ENCODE data around the gene ABCC11.

Gene ABCC11

GRCh38 chr16:48158296-48158695 lies 89.0 kb downstream of the ABCC11 start:
- peak; percentile 55 to 59 for DNase-seq

GRCh38 chr16:48157794-48158193 lies 89.5 kb downstream of the ABCC11 start:
- DNase-seq, result peak; percentile 26 to 34

- DNase-seq, result no peak
These were observed 90.0 kb downstream of the ABCC11 start for GRCh38 chr16:48157302-48157701.

DNA sequence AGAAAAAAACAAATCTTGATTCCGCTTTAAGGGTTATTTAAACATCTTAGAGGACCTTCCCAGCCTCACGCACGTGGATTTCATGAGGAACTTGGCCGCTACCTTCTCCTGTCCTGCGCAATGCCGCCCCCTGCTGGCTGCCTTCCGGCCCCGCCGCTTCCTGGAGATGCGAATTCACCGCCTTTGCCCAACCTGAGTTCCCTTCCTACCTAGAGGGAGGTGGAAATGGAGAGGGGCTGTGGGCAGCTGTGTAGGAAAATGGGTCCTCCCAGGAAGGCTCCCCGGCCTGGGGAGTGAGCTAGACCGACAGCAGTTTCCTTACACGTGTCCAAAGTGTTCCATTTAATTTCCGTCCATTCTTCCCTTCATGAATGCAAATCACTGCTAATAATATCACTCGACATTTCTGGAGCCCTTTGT lies 90.5 kb downstream of the ABCC11 start:
- peak; percentile 90 to 92 for DNase-seq

DNA sequence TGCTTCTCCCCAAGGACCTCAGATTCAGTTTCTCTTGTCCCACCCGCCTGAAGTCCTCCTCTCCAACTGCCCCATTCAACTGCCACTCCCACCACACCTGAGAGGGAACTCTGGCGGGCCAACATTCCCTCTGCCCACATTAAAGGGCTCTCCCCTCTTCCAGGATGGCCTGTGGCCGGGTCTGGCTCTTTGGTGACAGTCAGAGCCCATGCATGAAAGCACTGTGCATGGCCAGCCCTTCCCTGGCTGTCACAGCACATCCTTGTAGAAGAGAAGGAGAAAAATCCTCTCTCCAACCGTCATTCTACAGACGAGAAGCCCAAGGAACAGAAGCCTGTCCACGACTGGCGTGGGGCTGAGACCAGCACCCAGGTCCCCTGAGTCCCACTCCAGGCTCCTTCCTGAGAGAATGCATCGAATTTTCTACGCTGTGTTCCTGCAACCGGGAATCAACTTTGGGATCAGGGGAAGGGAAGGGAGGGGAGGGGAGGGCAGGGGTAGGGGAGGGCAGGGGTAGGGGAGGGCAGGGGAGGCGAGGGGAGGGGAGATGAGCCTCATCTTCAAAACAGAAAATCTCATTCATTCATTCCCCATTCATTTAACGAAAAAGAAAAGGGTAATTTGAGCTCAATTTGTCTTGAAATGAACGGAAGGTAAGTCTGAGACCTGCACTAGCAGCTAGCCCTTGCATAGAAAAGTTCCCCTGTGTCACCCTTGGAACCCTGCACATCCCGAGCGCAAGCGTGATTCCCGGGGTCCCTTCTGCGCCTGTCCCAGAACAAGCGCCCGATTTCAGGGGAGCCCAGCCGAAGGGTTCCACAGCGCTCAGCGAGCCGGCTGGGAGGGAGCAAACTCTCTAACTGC lies 91.2 kb downstream of the ABCC11 start, which contains the start of gene ABCC12:
Gene ABCC12 (minus strand): TSS at position 68 of the 864 bp plus-strand sequence. CDS start 9,569 bp downstream, outside the sequence.
- DNase-seq, result no peak

DNA sequence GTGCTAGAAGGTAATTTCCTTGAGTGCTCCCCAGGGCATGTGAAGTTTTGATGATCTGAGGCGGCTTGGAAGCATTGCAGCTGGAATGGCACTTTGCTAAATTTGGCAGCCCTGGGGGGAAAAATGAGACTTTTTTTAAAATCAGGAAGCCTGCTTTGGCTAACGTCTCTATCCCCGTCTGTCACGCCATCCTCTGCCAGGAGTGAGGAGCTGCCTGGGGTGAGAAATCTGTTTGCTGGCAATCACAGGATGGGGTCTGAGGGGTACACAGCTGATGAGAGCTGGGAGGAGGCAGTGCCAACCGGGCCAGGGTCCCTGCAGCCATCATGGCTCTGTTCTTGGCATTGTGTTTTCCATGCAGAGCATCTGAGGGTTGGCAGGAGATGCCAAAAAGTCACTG lies 93.6 kb downstream of the ABCC11 start:
- no peak for DNase-seq

DNA sequence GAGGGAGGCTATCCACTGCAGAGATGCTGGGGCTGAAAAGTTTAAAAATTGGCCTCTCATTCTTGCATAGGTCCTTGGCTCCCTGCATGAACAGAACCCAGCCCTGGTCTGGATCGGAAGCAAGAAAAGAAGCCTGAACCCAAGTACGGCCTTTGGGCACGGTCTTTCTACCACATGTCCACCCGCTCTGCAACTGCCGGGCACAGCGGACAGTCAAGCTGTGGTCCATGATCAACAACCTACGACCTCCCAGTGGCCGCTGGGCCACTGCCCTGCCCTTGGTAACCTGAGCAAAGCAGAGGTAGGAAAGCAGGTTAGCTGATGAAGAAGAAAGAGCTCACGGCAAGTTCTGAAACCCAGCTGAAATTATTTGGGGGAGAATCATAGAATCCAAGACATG lies 95.1 kb downstream of the ABCC11 start:
- DNase-seq, result no peak

GRCh38 chr16:48150707-48151106 lies 96.6 kb downstream of the ABCC11 start:
- DNase-seq, result no peak

DNA sequence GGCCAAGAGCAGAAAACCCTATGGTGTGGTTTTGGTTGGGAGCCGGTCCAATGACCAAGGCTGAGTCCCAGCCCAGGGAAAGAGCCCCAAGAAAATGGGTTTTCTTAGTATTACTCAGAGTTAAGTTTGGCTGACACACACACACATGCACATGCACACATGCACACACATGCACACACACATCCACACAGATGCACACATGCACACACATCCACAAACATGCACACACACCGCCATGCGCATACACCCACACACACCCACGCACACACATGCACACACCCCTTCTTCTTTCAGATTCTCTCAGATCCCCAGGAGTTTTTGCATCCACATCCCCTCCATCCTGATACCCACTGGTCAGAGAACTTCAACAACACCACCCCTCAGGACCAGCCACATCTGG lies 100.6 kb downstream of the ABCC11 start:
- DNase-seq, result no peak

DNA sequence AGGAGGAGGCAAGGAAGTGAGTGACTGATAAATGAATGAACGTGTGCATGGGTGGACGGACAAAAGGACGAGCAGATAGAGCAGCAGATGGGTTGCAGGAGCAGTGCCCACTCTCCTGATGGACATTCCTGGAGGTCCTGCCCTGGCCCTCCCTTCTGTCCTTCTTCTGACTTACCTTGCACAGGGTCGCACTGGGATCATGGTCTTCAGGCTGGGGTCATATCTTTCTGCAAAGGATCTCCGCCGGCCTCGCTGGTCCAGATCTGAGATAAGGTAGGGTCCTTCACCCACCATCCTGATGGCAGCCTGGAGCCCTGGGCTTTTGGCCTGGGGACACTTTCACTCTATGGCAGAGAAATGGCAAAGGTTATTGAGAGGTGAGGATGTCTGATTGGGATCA lies 101.2 kb downstream of the ABCC11 start:
- no peak for DNase-seq

DNA sequence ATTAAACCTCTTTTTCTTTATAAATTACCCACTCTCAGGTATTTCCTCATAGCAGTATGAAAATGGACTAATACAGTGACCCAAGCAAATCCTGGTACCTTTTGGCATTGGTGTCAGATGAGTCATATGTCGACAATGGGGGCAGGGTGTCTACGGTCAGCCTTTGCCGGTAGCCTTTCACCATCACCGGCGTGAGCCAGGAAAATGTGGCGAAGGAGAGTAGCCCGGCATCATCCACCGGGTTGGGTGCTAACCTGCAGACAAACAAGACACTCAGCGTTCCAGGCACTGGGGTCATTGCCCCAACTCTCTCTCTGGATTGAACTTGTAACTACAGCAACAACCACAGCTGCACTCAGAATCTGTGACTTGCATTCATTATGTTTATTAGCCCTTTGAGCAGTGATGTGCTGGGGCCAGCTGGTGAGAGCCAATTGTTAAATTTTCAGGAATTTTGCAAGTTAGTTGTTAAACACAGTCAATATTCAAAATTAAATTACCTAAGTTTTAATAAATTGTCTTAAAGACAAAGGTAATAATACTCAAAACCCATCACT lies 103.4 kb downstream of the ABCC11 start:
- DNase-seq, result no peak

- DNase-seq, result no peak
These were observed 106.5 kb downstream of the ABCC11 start for GRCh38 chr16:48140821-48141220.

DNA sequence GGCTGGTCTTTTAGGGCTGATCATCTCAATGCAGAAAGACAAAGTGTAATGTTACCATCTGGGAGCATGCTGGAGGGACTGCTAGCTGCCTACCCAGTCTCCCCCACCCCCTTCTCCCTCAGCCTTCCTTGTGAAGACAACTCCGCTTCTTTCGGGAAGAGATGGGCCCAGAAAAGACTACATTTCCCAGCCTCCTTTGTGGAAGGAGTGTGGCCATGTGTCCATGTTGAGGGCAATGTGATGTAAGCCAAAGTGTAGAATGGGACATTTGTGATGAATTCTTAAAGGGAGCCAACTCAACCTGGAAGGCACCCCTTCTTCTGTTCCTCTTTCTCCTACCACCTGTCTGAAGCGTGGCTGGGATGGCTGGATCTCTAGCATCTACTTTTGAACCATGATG lies 107.8 kb downstream of the ABCC11 start:
- DNase-seq, result no peak

- DNase-seq, result no peak
These were observed 108.8 kb downstream of the ABCC11 start for GRCh38 chr16:48138543-48138942.

DNA sequence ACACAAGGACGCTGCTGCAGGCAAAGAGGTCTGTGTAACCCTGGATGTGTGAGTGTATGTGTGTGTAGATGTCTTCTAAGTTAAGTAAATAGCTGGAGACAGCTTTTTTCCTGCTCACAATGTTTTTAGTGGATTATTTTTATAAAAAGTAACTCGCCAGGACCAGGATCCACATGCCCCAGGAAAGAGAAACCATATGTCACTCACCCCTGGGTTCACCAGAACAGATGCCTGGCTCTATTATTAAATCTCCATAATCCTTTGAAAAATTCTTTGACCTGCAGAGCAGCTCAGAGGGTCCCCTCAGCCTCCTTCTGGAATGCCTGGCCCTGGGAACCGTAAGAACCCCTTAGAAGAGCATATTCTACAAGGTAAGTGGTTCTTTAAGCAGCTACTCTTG lies 109.5 kb downstream of the ABCC11 start:
- no peak for DNase-seq

DNA sequence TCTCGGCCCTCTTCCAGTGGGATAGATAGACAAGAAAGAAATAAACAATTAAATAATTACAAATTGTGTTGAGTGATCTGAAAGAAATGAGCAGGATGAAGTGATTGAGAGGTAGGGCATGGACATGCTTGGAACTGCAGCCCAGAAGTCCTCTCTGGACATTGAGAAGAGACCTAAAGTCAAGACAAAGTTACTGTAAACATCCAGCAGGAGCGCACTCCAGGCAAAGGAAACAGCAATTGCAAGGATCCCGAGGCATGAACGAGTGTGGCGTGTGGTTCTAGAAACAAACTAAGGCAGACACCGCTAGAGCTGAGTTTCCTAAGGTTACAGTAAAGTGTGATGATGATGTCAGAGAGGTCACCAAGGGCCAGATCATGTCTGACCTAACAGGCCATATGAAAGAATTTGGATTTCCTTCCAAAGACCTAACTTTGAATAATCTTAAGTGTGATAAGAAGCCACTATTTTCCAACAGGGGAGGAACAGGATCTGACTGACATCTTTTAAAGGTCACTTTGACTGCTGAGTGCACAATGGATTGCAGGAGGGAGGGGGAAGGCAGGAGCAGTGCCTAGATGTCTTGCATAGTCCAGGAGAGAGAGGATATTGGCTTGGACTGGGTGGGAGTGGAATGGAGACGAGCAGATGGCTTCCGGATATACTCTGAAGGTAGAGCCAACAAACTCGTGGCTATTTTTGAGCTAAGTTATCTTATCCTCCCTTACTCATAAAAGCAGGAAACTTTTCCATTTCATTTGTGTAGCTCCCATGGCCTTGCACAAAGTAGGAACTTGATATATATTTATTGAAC lies 110.6 kb downstream of the ABCC11 start:
- no peak for DNase-seq

- DNase-seq, result no peak
These were observed 113.7 kb downstream of the ABCC11 start for GRCh38 chr16:48133455-48134211.

- DNase-seq, result no peak
These were observed 114.6 kb downstream of the ABCC11 start for GRCh38 chr16:48132696-48133095.

DNA sequence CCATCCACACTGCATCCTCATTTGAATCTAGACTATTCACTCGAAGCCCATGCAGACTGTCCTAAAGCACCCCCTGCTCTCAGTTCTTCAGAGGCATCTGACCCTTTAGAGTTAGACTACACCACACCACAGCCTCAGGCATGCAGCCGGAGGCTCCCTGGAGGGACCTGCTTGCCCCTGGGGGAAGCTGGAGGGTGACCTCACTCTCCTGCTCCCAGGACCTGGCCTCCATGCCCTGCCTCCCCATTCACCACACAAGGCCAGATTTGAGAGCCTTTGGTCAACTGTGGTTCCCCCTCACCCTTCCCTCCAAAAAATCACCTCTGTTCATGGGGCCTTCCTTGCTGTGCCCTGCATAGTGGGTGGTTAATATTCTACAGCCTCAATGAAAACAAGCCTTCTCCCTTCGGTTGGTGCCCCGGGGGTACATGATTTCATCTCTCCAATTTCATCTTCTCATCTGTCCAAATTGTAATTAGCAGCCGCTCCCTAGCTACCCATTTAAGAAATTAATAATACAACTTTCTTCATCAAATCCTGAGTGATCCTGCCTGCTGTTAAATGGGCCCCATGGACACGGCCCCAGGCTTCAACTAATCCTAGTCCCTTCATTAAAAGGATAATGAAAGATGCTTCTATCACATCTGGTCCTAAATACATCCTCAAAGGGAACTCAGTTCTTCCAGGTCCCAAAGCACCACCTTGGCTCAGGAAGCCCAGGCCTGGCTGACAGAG lies 116.0 kb downstream of the ABCC11 start:
- DNase-seq, result no peak

DNA sequence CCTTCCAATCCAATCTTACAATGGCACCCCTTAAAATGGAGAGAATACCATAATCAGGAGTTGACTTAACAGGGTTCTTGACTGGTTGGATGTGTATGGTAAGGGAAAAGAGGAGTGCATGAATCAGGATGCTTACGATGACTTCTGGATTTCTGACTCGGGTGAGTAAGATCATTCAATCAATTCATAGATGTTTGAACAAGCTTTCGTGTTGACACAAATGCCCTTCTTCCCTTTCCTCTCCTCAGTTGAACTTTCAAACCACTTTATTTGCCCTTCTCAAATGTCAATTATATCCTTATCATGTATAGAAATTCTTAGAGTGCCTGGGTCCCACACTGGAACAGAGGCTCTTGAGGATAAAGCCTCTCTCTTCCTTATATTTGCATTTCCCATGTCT lies 117.4 kb downstream of the ABCC11 start:
- DNase-seq, result no peak

DNA sequence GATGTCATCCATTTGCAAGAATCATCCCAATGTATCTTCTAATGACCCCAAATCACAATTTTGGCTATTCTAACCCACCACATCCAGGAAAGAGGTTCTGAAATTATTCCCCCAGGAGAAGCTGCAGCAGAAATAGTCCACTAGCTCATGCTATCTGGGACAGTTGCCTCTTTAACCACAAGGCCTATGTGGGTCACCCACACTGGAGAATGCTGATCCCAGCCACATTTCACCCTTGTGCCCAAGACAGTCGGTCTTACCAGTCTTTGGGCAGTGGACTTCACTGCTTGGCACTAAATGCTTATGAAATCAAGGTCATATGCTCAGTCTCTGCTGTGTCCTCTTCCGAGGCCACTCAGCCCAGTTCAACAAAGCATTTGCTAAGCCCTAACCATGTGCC lies 118.6 kb downstream of the ABCC11 start:
- no peak for DNase-seq
